ENCODE data around the gene OR1M1.

Gene OR1M1

DNA sequence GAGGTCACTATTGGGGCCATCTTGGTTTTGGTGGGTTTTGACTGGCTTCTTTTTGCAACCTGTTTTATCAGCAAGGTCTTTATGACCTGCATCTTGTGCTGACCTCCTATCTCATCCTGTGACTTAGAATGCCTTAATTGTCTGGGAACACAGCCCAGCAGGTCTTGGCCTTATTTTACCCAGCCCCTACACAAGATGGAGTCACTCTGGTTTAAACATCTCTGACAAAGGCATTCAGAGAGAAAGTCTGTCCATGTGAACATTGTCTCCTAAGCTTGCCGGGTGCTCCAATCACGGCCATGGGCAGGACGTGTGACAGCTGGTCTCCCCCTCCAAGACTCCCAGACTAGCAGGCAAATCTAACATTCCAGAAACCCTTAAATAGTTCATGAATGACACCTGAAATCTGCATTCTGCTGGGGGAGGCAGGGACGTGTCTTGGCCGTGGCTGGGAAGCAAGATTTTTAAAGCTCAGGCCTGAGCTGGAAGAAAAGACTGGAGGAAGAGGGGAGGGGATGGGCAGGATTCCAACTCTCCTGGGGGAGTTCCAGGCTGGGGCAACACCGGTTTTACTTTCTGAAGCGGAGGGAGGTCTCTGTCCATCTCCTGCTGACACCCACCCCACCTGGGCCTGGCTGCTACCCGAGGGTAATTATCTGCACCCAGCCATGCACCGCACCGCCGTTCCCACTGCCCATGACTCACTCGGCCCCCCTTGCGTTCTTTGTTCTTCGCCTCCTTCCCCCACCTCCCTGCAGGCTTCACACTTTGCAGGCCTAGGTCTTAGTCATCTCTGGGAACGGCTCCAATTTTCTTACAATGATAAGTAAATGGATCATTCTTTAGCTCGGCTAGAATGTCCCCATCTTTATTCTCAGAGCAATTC, 11.6 kb upstream of the OR1M1 start:
- in situ Hi-C loops (cut with HindIII; ENCODE audit: low sequenced_read_pairs), result no loop called here

DNA sequence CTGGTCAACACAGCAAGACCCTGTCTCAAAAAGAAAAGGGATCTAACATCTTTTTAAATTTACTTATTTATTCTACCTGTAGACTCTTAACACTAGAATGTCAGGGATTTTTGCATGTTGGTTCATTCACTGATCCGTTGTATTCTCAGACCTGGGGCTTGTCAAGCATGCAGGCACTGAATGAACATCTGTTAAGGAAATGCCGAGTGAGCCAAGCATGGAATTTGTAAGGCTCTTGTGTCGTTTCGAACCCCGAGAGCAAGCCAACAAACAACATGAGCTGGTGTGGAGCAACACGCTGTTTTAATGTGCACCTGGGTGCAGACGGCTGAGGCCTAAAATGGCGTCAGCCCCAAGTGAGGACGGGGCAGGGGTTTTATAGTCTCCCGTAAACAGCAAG, 10.0 kb upstream of the OR1M1 start:
- in situ Hi-C loops (cut with HindIII; ENCODE audit: low sequenced_read_pairs), result no loop called here

DNA sequence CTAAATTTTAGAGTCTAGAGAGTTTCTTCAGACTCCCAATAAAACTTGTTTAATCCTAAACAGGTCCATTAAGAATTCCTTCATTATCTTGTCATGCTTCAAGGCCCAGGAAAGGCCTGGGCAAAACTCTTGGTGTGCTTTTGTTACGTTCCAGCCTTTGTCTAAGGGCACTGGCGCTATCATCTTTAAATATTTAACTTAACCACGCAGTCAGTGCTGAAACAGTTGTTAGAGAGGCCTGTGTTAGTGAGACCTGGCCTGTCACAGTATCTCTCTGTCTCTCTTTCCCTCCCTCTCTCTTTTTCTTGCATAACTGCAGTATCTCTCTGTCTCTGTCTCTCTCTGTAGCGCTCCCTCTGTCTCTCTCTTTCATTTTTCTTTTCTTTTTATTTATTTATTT, 8.2 kb upstream of the OR1M1 start:
- in situ Hi-C loops (cut with HindIII; ENCODE audit: low sequenced_read_pairs), result no loop called here

DNA sequence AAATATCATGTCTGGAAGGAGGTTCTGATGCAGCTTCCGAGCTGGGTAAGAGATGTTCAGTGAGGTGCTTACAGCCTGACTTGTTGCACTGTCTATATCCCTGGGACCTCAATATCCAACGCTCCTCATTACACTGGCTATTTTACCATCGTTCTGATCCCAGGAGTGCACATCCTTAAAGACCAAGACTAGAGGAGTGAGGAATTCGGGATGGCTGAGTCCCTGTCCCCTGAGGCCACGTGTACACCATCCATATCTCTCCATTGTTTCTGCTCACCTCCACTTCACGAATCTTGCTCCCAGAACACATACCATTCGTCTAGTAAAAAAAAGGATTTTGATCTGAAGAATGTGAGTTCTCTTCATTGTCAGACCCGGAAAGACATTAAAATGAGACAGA, 20.5 kb downstream of the OR1M1 start, which contains the start of gene OR7G2:
TSS of gene OR7G2 (minus strand) at position 101 of the 400 bp plus-strand sequence. CDS start 4,232 bp downstream, outside the sequence.
- in situ Hi-C loops (cut with HindIII; ENCODE audit: low sequenced_read_pairs), result no loop called here

DNA sequence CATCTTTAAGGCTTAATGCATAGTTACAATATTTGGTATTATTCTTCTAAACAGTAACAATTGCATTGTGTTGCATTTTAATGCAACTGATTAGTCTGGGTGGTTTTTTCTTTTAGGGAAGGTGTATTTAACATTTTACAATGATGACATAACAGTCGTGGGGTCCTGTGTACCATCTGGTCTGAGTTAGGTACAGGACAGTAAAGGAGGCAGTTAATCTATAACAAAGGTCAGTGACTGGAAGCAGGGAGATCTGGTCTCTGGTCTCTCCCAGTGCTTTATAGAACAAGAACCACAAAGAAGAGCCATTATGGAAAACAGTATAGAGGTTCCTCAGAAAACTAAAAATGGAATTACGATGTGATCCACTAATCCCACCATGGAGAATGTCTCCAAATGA, 23.1 kb downstream of the OR1M1 start:
- in situ Hi-C loops (cut with HindIII; ENCODE audit: low sequenced_read_pairs), result no loop called here

DNA sequence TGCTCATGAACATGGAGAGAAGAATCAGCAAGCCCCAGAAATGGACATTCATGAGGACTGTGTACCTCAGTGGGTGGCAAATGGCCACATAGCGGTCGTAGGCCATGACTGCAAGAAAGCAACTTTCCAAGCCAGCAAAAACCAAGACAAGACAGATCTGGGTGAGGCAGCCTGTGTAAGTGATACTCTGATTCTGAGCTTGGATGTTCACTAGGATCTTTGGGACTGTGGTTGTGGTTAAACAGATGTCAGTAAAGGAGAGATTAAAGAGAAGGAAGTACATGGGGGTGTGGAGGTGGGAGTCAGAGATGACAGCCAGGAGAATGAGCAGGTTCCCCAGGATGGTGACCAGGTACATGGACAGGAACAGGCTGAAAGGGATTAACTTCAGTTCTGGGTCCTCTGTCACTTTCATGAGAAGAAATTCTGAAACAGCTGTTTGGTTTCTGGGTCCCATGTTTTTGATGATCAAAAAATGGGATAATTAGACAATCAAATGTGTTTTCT, 28.5 kb downstream of the OR1M1 start, which contains the start of gene OR7G1:
TSS of gene OR7G1 (minus strand) at position 457 of the 507 bp plus-strand sequence. CDS start at position 457, 0 bp downstream.
- in situ Hi-C loops (cut with HindIII; ENCODE audit: low sequenced_read_pairs), result no loop called here

DNA sequence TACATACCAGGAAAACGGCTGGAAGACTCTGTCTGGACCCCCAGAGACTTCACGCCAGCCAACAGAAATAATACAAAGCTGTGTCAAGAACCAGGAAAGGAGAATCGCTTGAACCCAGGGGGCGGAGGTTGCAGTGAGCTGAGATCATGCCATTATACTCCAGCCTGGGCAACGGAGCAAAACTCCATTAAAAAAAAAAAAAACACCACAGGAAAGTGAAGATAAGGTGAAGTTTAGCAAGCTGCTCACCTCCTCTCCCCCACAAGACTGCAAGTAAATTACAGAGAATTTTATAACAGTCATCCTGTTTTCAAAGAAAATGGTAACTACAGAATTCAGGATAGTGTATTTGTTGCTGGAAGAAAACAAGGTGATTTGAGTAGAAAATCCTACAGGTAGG, 29.7 kb downstream of the OR1M1 start:
- in situ Hi-C loops (cut with HindIII; ENCODE audit: low sequenced_read_pairs), result no loop called here

DNA sequence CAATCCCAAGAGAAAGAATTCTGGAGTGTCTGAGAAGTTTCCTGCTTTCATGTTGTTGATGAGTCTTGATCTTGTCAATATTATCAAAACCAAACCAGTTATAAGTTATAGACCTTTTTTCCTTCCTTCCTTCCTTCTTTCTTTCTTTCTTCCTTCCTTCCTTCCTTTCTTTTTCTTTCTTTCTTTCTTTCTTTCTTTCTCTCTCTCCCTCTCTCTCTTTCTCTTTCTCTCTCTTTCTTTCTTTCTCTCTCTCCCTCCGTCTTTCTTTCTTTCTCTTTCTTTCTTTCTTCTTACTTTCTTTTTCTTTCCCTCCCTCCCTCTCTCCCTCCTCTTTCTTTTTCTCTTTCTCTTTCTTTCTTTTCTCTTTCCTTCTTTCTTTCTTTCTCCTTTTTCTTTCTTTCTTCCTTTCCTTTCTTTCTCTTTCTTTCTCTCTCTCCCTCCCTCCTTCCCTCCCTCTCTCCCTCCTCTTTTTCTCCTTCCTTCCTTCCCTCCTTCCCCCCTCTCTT, 40.1 kb downstream of the OR1M1 start, which contains the start of gene OR7G3:
TSS of gene OR7G3 (minus strand) at position 51 of the 506 bp plus-strand sequence. CDS start at position 51, 0 bp downstream.
- in situ Hi-C loops (cut with HindIII; ENCODE audit: low sequenced_read_pairs), result no loop called here

DNA sequence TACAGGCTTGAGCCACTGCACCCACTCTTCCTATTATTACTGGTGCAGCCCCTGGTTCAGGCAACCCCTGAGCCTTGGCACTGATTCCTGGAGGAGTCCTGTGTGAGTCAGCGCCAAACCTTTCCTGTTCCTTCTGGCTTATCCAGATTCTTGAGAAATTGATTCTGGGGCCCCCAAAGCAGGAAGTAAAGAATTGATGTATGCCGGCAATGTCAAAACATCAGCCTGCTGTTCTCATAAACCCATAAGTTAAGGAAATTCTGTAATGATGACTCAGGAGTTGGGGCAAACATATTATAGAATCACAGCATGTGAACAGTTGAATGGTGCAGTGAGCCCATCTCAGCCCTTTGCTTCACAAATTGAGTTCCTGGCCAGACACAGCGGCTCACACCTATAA, 41.3 kb downstream of the OR1M1 start:
- in situ Hi-C loops (cut with HindIII; ENCODE audit: low sequenced_read_pairs), result no loop called here

DNA sequence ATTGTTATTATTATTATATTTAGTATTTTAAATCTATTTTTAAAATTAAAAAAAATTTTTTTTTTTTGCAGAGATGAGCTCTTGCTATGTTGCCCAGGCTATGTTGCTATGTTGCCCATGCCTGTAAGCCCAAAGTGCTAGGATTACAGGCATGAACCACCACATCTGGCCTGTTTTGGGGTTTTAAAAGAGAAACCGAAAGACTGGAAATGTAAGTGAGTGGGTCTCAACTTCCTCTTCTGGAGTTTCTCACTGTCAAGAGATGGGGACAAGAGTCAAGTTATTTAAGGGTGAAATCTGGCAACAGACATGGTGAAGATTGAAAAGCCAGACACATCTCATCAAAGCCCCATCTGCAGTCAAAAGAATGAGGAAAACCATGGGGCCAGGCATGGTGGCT, 44.1 kb downstream of the OR1M1 start:
- in situ Hi-C loops (cut with HindIII; ENCODE audit: low sequenced_read_pairs), result no loop called here

DNA sequence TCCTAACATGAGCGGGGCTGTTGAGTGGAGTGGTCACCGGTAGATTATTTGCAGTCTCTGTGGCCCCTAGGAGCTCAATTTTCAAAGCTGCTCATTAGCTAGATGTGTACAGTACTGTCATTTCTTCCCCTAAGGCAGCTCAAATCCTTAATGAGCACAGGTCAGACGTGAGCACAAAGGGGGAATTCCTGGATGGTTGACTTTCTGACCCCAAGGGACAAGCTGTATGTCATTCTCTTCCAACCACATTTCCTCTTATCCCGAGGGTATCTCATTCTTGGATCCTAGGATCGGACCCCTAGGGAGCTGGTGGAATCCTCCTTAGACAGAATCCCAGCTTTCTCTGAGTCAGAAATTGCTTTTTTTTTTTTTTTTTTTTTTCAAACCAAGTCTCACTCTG, 45.6 kb downstream of the OR1M1 start:
- in situ Hi-C loops (cut with HindIII; ENCODE audit: low sequenced_read_pairs), result no loop called here

DNA sequence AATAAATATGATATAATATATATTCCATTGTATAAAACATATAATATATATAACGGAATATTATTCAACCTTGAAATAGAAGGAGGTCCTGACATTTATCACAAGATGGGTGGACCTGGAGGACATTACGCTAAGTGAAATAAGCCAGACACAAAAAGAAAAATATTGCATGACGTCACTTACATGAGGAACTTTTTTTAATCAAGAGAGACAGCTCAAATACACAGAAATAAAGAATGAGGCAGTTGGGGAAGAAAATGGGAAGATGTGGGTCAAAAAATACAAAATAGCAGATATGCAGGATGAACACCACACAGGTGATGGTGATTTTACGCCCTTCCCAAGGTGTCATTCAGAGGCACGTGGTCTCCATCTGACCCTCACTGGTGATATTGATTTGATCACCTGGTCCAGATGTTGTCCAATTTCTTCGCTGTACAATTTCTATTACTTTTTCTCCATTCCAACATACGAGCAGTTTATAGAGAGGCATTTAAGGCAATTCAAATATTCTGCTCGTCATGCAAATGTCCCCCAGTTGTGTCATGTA, 52.8 kb downstream of the OR1M1 start:
- in situ Hi-C loops (cut with HindIII; ENCODE audit: low sequenced_read_pairs), result no loop called here

DNA sequence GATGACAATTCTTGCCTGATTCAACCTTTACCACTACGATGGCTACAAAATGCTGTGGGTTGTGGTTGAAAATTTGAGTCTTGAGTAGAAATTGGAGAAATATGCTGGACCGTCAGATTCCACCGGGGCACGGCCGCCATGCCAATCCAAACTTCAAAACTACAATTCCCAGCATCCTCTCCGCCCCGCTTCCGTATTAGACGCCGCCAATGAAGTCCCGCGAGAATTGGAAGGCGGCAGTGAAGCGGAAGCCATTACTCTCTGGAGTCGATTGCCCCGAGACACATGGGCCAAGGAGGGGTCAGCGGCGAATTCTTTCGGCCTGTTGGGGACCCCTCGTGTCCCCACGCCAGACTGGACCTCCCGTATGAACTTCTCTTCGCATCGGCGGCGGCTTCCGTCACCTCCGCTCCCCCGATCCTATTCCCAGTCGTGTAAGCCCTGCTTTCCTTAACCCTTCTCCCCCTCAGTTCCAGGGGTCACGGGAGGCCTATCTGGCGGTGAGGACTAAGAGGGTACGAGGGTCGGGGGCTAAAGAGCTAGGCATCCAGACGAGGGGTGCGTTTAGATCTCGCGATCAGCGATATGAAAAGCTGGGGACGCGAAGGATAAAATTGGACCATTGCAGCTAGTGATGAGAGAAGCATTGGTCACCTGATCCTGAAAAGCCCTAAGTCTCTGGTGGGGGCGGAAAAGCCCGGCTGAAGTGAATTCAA, 53.5 kb downstream of the OR1M1 start, which contains the start of gene ZNF317:
TSS of gene ZNF317 (plus strand) at position 239 of the 716 bp plus-strand sequence. CDS start 15,620 bp downstream, outside the sequence.
- in situ Hi-C loops (cut with HindIII; ENCODE audit: low sequenced_read_pairs), result no loop called here

DNA sequence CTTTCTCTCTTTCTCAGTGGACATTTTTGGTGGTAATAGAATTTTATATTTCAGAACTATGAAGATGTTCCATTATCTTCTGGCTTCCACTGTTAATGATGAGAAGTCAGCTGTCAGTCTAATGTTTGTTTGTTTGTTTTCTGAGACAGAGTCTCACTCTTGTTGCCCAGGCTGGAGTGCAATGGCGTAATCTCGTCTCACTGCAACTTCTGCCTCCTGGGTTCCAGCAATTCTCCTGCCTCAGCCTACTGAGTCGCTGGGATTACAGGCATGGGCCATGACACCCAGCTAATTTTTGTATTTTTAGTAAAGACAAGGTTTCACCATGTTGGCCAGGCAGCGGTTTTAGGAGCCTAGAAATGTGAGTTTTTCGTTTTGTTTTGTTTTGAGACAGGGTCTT, 58.1 kb downstream of the OR1M1 start:
- in situ Hi-C loops (cut with HindIII; ENCODE audit: low sequenced_read_pairs), result no loop called here

All from endothelial cell of hepatic sinusoid (primary cell).